ENCODE measurements around the gene TTLL9.
"Not testable (repeated sequence)": the region's sequence is repeated elsewhere in the genome, so short reads cannot be mapped to it uniquely, and the experiment has no call there.

TTLL9 gene

GRCh38 chr20:31883829-31884228 lies 13.4 kb downstream of the TTLL9 start:
- no peak for DNase-seq (ENCODE audit: low read depth)

- DNase-seq (ENCODE audit: low read depth) = no peak
Measured at GRCh38 chr20:31890646-31891045, 20.2 kb downstream of the TTLL9 start.

- peak; percentile 67 for DNase-seq (ENCODE audit: low read depth)
Measured at GRCh38 chr20:31894980-31895675, 24.7 kb downstream of the TTLL9 start.

DNA sequence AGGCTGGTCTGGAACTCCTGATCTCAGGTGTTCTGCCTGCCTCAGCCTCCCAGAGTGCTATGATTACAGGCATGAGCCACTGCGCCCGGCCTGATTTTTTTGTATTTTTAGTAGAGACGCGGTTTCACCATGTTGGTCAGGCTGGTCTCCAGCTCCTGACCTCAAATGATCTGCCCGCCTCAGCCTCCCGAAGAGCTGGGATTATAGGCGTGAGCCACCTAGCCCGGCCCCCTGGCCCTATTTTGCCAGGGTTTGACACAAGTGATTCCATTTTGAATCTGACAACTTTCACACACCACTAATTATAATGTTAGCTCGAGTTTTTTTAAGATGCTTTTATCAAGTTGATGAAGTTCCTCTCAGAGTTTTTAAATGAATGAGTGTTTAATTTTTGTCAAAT lies 25.6 kb downstream of the TTLL9 start:
- no peak for DNase-seq (ENCODE audit: low read depth)

DNA sequence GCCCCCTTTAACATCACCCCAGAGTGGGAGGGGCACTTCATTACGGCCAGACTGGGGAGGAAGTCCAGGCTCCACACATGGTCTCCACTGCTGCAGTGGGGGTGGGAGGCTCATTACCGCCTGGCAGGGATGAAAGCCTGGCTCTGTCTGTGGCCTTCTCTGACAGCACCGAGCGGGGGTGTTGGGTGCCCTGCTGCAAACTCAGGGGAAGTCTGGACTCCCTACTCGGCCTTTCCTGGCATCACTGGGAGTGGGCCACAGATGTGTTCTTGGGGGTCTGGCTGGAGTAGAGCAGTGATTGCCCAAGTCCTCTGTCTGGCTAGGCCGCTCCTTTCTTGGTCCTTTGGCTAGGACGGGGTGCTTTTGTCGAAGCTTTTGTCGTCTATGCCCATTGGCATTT lies 27.1 kb downstream of the TTLL9 start:
- no peak for DNase-seq (ENCODE audit: low read depth)

DNA sequence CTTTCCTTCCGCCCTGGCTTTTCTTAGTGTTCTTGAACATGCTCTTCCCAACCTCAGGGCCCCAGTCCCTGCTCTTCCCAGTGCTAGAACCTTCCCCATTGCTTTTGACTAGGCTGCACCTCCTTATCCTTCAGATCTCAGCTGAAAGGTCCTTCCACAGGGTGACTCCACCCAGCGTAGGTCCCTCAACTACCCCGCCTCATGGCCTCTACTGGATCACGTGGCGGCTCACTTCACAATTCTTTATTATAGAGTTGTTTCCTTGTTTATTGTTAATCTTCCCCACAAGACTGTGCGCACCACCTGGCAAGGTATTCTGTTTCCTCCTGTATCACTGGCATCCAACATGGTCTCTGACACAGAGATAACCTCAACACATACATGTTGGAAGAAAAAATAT lies 31.2 kb downstream of the TTLL9 start:
- DNase-seq (ENCODE audit: low read depth) = no peak

DNA sequence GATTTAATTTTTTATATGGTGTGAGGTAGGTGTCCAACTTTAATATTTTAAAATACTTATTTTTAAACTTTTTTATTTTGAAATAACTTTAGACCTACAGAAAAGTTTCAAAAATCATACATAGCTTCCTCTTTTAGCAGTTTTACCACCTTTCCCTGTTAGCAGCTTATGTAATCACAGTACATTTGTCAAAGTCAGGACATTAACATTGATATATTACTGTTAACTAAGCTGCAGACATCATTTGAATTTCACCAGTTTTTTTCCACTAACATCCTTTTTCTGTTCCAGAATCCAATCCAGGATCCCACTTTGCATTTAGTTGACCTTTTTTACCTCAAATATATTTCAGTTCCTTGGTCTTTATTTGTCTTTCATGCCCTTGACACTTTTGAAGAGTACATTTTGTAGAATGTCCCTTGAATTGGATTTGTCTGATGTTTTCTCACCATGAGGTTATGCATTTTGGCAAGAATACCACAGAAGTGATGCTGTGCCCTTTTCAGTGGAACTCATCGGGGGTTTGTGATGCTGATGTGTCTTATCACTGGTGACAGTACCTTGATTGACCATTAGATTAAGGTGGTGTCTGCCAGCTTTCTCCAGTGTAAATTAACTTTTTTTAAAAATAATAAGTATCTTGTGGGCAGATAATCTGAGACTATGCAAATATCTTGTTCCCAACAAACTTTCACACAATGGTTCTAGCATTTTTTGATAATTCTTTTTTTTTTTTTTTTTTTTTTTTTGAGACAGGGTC lies 33.4 kb downstream of the TTLL9 start:
- DNase-seq (ENCODE audit: low read depth) = no peak

GRCh38 chr20:31906001-31906400 lies 35.6 kb downstream of the TTLL9 start:
- no peak for DNase-seq (ENCODE audit: low read depth)

DNA sequence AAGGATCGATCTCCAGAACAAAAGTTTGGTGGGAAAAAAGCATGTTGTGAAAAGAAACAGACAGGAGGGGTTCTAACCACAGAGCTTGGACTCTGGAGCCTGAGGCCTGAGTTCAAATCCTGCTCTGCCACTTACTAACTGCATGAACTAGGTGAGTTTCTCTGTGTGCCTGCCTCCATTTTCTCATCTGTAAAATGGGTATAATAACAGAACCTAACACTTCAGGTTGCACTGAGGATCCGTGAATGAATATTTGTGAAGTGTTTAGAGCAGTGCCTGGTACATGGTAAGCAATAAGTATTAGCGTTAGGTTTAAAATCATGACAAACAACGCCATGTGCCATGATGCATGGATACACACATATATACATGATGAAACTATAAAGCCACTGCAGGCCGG lies 36.6 kb downstream of the TTLL9 start:
- no peak for DNase-seq (ENCODE audit: low read depth)

GRCh38 chr20:31908016-31908415 lies 37.6 kb downstream of the TTLL9 start:
- no peak for DNase-seq (ENCODE audit: low read depth)

GRCh38 chr20:31908424-31908823 lies 38.0 kb downstream of the TTLL9 start:
- no peak for DNase-seq (ENCODE audit: low read depth)

DNA sequence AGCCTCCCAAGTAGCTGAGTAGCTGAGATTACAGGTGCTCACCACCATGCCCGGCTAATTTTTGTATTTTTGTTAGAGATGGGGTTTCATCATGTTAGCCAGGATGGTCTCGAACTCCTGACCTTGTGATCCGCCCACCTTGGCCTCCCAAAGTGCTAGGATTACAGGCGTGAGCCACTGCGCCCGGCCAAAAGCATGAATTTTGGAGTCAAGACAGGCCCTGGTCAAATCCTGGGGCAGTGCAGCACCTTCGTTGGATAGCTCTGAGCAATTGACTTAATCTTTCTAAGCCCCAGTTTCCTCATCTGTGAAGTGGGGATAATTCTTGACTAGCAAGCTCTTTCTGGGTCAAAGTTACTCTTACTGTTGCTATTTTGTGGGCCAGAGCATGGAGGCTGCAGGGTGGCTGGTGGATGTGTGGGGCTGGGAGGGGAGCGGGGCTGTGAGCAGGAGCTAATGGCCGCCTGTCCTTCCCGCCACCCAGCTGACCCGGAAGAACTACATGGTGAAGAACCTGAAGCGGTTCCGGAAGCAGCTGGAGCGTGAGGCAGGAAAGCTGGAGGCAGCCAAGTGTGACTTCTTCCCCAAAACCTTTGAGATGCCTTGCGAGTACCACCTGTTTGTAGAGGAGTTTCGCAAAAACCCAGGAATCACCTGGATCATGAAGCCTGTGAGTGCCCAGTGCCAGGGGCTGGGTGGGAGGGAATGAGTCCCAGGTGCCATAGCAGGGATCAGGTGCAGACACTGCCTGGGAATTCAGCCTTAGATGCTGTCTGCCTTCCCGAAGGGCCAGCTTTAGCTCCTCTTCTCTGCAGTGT lies 39.0 kb downstream of the TTLL9 start:
- DNase-seq (ENCODE audit: low read depth) = no peak

- DNase-seq (ENCODE audit: low read depth) = no peak
Measured at GRCh38 chr20:31910071-31910803, 39.8 kb downstream of the TTLL9 start.

- DNase-seq (ENCODE audit: low read depth) = no peak
Measured at GRCh38 chr20:31913431-31914157, 43.2 kb downstream of the TTLL9 start.

GRCh38 chr20:31914170-31914569 lies 43.7 kb downstream of the TTLL9 start:
- DNase-seq (ENCODE audit: low read depth) = no peak

- DNase-seq (ENCODE audit: low read depth) = no peak
Measured at GRCh38 chr20:31915491-31916280, 45.3 kb downstream of the TTLL9 start.

- DNase-seq (ENCODE audit: low read depth) = no peak
Measured at GRCh38 chr20:31916708-31917107, 46.3 kb downstream of the TTLL9 start.

- DNase-seq (ENCODE audit: low read depth) = not testable (repeated sequence)
Measured at GRCh38 chr20:31917962-31918412, 47.6 kb downstream of the TTLL9 start.

DNA sequence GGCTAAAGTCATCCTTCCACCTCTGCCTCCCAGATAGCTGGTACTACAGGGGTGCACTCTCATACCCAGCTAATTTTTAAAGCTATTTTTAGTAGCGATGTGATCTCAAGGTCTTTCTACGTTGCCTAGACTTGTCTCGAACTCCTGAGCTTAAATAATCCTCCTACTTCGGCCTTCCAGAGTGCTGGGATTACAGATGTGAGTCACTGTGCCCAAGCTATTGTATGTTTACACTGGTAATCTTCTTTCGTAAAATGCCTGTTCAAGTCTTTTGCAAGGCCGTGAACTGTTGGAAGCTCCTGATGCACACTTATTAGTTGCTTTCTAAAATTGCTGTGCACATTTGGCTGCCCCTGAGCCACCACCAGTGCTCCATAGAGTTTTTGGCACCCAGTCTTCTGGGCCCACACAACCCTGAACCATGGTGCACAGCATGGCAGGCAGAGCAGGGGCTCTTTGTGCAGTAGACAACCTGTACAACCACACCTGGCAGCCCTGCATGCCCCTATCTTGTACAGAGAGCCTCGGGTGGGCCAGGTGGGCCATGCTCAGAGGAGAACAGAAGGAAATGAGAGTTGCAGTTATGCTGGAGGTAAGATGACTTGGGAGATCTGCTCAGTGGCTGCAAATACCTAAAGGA lies 48.2 kb downstream of the TTLL9 start:
- DNase-seq (ENCODE audit: low read depth) = no peak

Measured in GM04503 (cell line).